ENCODE results near the gene TMEM150B.
"Not testable (repeated sequence)": the region's sequence is repeated elsewhere in the genome, so short reads cannot be mapped to it uniquely, and the experiment has no call there.

TMEM150B gene

DNA sequence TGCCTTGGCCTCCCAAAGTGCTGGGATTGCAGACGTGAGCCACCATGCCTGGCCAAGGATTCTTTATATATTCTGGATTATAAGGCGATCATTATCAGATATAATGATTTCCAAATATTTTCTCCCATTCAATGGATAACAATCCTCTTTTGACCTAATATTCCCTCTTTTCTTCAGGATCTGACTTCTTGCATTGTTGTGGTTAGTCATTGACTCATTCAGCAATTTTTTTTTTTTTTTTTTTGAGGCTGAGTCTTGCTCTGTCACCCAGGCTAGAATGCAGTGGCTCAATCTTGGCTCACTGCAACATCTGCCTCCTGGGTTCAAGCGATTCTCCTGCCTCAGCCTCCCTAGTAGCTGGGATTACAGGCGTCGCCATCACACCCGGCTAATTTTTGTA is 4.7 kb upstream of the TMEM150B start:
- not testable (repeated sequence) for H3K27me3 ChIP-seq (ENCODE audit: insufficient read depth, low read length); H4K12ac ChIP-seq (ENCODE audit: low read depth, low read length); H3K14ac ChIP-seq (ENCODE audit: low read length); H3K27ac ChIP-seq (ENCODE audit: low read depth, low read length); H4K8ac ChIP-seq (ENCODE audit: low read depth, low read length); H2AK5ac ChIP-seq (ENCODE audit: low read length); H2BK120ac ChIP-seq (ENCODE audit: insufficient read depth, low read length, poor library complexity); H2BK5ac ChIP-seq (ENCODE audit: low read depth, low read length, poor library complexity); H3K18ac ChIP-seq (ENCODE audit: low read length); H2AFZ ChIP-seq (ENCODE audit: insufficient read depth, low read length, poor library complexity); H4K91ac ChIP-seq (ENCODE audit: low read depth, low read length); H3K9me3 ChIP-seq (ENCODE audit: insufficient read depth, low read depth, low read length); H2BK12ac ChIP-seq (ENCODE audit: low read length); H3K4me1 ChIP-seq (ENCODE audit: control insufficient read depth in 1 of 2, insufficient read depth in 2 of 2, low read length in 2 of 2); H3K79me1 ChIP-seq (ENCODE audit: low read length); H3K9ac ChIP-seq (ENCODE audit: low read length); H3K4me2 ChIP-seq (ENCODE audit: low read length); H3K4me3 ChIP-seq (ENCODE audit: low read depth, low read length); H3K4ac ChIP-seq (ENCODE audit: low read depth, low read length); H3K79me2 ChIP-seq (ENCODE audit: control insufficient read depth, insufficient read depth, low read length, poor library complexity); H3K23ac ChIP-seq (ENCODE audit: low read length); H3K36me3 ChIP-seq (ENCODE audit: control insufficient read depth in 1 of 2, insufficient read depth in 2 of 2, low read length in 2 of 2)
- WGBS (ENCODE audit: extremely low coverage, insufficient coverage, insufficient read length) = no CpG with 5 or more reads among the region's 6 CpGs
- peak in 1 of 2 donors; percentile 74 for DNase-seq

DNA sequence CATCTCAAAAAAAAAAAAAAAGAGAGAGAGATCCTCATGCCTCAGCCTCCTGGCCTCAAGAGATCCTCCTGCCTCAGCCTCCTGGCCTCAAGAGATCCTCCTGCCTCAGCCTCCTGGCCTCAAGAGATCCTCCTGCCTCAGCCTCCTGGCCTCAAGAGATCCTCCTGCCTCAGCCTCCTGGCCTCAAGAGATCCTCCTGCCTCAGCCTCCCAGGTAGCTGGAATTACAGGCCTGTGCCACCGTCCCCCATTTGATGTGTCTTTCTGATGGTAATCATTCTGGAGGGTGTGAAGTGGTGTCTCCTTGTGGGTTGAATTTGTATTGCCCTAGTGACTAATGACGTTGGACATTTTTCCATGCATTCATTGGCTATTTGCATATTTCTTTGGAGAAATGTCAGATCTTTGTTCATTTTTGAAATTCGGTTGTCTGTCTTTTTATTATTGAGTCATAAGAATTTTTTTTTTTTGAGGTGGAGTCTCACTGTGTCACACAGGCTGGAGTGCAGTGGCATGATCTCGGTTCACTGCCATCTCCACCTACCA is 3.7 kb upstream of the TMEM150B start:
- H3K4me3 ChIP-seq (ENCODE audit: low read depth, low read length) = not testable (repeated sequence)

DNA sequence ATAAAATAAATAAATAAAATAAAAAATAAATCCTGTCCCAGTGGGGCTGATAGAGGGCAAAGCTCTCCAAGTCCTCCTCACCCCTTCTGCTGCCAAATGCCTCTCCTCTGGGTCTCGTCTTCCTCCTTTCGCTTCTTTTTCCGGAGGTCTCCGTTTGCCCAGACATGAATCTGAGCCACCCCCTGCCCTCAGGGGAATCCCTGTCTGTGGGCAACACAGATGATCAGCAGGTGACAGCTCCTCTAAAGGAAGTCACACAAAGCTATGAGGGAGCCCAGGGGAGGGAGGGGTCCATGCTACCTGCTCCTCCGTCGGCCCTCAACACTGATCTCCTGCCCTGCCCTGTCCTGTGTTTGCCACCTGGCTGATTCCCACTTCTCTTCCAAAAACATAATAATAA is 479 bp downstream of the TMEM150B start:
- WGBS (ENCODE audit: extremely low coverage, insufficient coverage, insufficient read length) = no CpG with 5 or more reads among the region's 6 CpGs
- Histone ChIP-seq H3K36me3 (ENCODE audit: control insufficient read depth in 1 of 2, insufficient read depth in 2 of 2, low read length in 2 of 2) (peaks cover 0 to 2% of the 10 kb centered on the region in 2 experiments), H3K4me3 (ENCODE audit: low read depth, low read length) (no peak overlapping the region), H3K4me1 (ENCODE audit: control insufficient read depth in 1 of 2, insufficient read depth in 2 of 2, low read length in 2 of 2) (peaks cover 0 to 7% of the 10 kb centered on the region in 2 experiments), H2BK120ac (ENCODE audit: insufficient read depth, low read length, poor library complexity) (no peak overlapping the region), H3K27ac (ENCODE audit: low read depth, low read length) (no peak overlapping the region), H3K9me3 (ENCODE audit: insufficient read depth, low read depth, low read length) (peaks cover 1% of the 10 kb centered on the region), H4K12ac (ENCODE audit: low read depth, low read length) (no peak overlapping the region), H3K79me2 (ENCODE audit: control insufficient read depth, insufficient read depth, low read length, poor library complexity) (no peaks in the 10 kb centered on the region), H3K23ac (ENCODE audit: low read length) (no peak overlapping the region), H3K14ac (ENCODE audit: low read length) (no peak overlapping the region), H3K4ac (ENCODE audit: low read depth, low read length) (no peak overlapping the region), H3K27me3 (ENCODE audit: insufficient read depth, low read length) (no peaks in the 10 kb centered on the region), H3K4me2 (ENCODE audit: low read length) (no peak overlapping the region), H3K9ac (ENCODE audit: low read length) (no peak overlapping the region), H4K91ac (ENCODE audit: low read depth, low read length) (no peak overlapping the region), H4K8ac (ENCODE audit: low read depth, low read length) (no peak overlapping the region), H3K18ac (ENCODE audit: low read length) (no peak overlapping the region), H2AK5ac (ENCODE audit: low read length) (no peak overlapping the region), H3K79me1 (ENCODE audit: low read length) (peaks cover 3% of the 10 kb centered on the region), H2BK5ac (ENCODE audit: low read depth, low read length, poor library complexity) (no peak overlapping the region), H2AFZ (ENCODE audit: insufficient read depth, low read length, poor library complexity) (no peak overlapping the region), H2BK12ac (ENCODE audit: low read length) (no peak overlapping the region)
- DNase-seq = no peak

More for the DNA sequence above, 3.7 kb upstream of the TMEM150B start:
- not testable (repeated sequence) for H2AK5ac ChIP-seq (ENCODE audit: low read length); H3K4ac ChIP-seq (ENCODE audit: low read depth, low read length); H2BK5ac ChIP-seq (ENCODE audit: low read depth, low read length, poor library complexity); H3K14ac ChIP-seq (ENCODE audit: low read length); H2BK12ac ChIP-seq (ENCODE audit: low read length); H4K12ac ChIP-seq (ENCODE audit: low read depth, low read length); H3K79me2 ChIP-seq (ENCODE audit: control insufficient read depth, insufficient read depth, low read length, poor library complexity); H3K9me3 ChIP-seq (ENCODE audit: insufficient read depth, low read depth, low read length); H2BK120ac ChIP-seq (ENCODE audit: insufficient read depth, low read length, poor library complexity); H3K23ac ChIP-seq (ENCODE audit: low read length); H3K79me1 ChIP-seq (ENCODE audit: low read length); H4K91ac ChIP-seq (ENCODE audit: low read depth, low read length); H3K27ac ChIP-seq (ENCODE audit: low read depth, low read length); H3K18ac ChIP-seq (ENCODE audit: low read length); H3K27me3 ChIP-seq (ENCODE audit: insufficient read depth, low read length); H3K9ac ChIP-seq (ENCODE audit: low read length); H2AFZ ChIP-seq (ENCODE audit: insufficient read depth, low read length, poor library complexity); H3K36me3 ChIP-seq (ENCODE audit: control insufficient read depth in 1 of 2, insufficient read depth in 2 of 2, low read length in 2 of 2); H3K4me1 ChIP-seq (ENCODE audit: control insufficient read depth in 1 of 2, insufficient read depth in 2 of 2, low read length in 2 of 2); H4K8ac ChIP-seq (ENCODE audit: low read depth, low read length); H3K4me2 ChIP-seq (ENCODE audit: low read length)
- WGBS (ENCODE audit: extremely low coverage, insufficient coverage, insufficient read length) = no CpG with 5 or more reads among the region's 4 CpGs
- DNase-seq = peak; percentile 28 to 87

GRCh38 chr19:55322204-55322885 is 2.8 kb downstream of the TMEM150B start:
- Histone ChIP-seq H3K79me1 (ENCODE audit: low read length) (peaks cover 3% of the 10 kb centered on the region), H2BK120ac (ENCODE audit: insufficient read depth, low read length, poor library complexity) (no peak overlapping the region), H3K4me1 (ENCODE audit: control insufficient read depth in 1 of 2, insufficient read depth in 2 of 2, low read length in 2 of 2) (peaks cover 0 to 7% of the 10 kb centered on the region in 2 experiments), H3K18ac (ENCODE audit: low read length) (no peak overlapping the region), H4K91ac (ENCODE audit: low read depth, low read length) (no peak overlapping the region), H4K12ac (ENCODE audit: low read depth, low read length) (no peak overlapping the region), H3K36me3 (ENCODE audit: control insufficient read depth in 1 of 2, insufficient read depth in 2 of 2, low read length in 2 of 2) (peaks cover 0 to 2% of the 10 kb centered on the region in 2 experiments), H2BK12ac (ENCODE audit: low read length) (no peak overlapping the region), H3K4ac (ENCODE audit: low read depth, low read length) (no peak overlapping the region), H3K79me2 (ENCODE audit: control insufficient read depth, insufficient read depth, low read length, poor library complexity) (no peaks in the 10 kb centered on the region), H3K23ac (ENCODE audit: low read length) (no peak overlapping the region), H3K14ac (ENCODE audit: low read length) (no peak overlapping the region), H3K9ac (ENCODE audit: low read length) (no peak overlapping the region), H3K9me3 (ENCODE audit: insufficient read depth, low read depth, low read length) (peaks cover 1% of the 10 kb centered on the region), H3K4me2 (ENCODE audit: low read length) (no peak overlapping the region), H3K27me3 (ENCODE audit: insufficient read depth, low read length) (no peaks in the 10 kb centered on the region), H2AK5ac (ENCODE audit: low read length) (no peak overlapping the region), H2AFZ (ENCODE audit: insufficient read depth, low read length, poor library complexity) (no peak overlapping the region), H2BK5ac (ENCODE audit: low read depth, low read length, poor library complexity) (no peak overlapping the region), H3K4me3 (ENCODE audit: low read depth, low read length) (no peak overlapping the region), H3K27ac (ENCODE audit: low read depth, low read length) (no peak overlapping the region), H4K8ac (ENCODE audit: low read depth, low read length) (no peak overlapping the region)
- DNase-seq = no peak
- no CpG with 5 or more reads among the region's 12 CpGs for WGBS (ENCODE audit: extremely low coverage, insufficient coverage, insufficient read length)

Measured in trophoblast cell (in vitro differentiated cells and primary cell).